GM10847 (cell line): ENCODE measurements around the gene UNC13C.

ENCODE experiments used
- POLR2A ChIP-seq: IDR thresholded peaks from 2 replicates; pipeline ENCODE4 v1.6.1; 2011; ENCODE audit not compliant: insufficient read length; ENCODE audit errors: extremely low read depth

The UNC13C gene

GRCh38 chr15:54206586-54207321 lies 228.5 kb downstream of the UNC13C start:
- no peak for TF ChIP-seq POLR2A

GRCh38 chr15:54208786-54209185 lies 230.5 kb downstream of the UNC13C start:
- no peak for TF ChIP-seq POLR2A

GRCh38 chr15:54212635-54213034 lies 234.4 kb downstream of the UNC13C start:
- TF ChIP-seq POLR2A, result no peak

GRCh38 chr15:54226455-54226854 lies 248.2 kb downstream of the UNC13C start:
- TF ChIP-seq POLR2A, result no peak

- no peak for TF ChIP-seq POLR2A
Observed at GRCh38 chr15:54227569-54227968, 249.3 kb downstream of the UNC13C start.

GRCh38 chr15:54250326-54250725 lies 272.1 kb downstream of the UNC13C start:
- TF ChIP-seq POLR2A, result no peak

GRCh38 chr15:54256190-54256589 lies 277.9 kb downstream of the UNC13C start:
- TF ChIP-seq POLR2A, result no peak

GRCh38 chr15:54273928-54274327 lies 295.7 kb downstream of the UNC13C start:
- no peak for TF ChIP-seq POLR2A

- no peak for TF ChIP-seq POLR2A
Observed at GRCh38 chr15:54277834-54278233, 299.6 kb downstream of the UNC13C start.

- TF ChIP-seq POLR2A, result no peak
Observed at GRCh38 chr15:54280726-54281125, 302.5 kb downstream of the UNC13C start.

- no peak for TF ChIP-seq POLR2A
Observed at GRCh38 chr15:54282228-54282836, 304.1 kb downstream of the UNC13C start.

- TF ChIP-seq POLR2A, result no peak
Observed at GRCh38 chr15:54288049-54288448, 309.8 kb downstream of the UNC13C start.

GRCh38 chr15:54289590-54290136 lies 311.4 kb downstream of the UNC13C start:
- TF ChIP-seq POLR2A, result no peak

GRCh38 chr15:54298396-54298795 lies 320.2 kb downstream of the UNC13C start:
- TF ChIP-seq POLR2A, result no peak

GRCh38 chr15:54304321-54304720 lies 326.1 kb downstream of the UNC13C start:
- TF ChIP-seq POLR2A, result no peak

- TF ChIP-seq POLR2A, result no peak
Observed at GRCh38 chr15:54305138-54305537, 326.9 kb downstream of the UNC13C start.
